IMR-90 (cell line): ENCODE data around the gene NPTX2.

Experiments used
- POLR2A ChIP-seq: IDR thresholded peaks from 2 replicates; pipeline ENCODE4 v1.6.1; 2012; ENCODE audit warnings: mild to moderate bottlenecking, low read depth, low read length
- SMC3 ChIP-seq: fragments of 150-350 bp; IDR thresholded peaks from 2 replicates; pipeline ENCODE4 v1.6.1; 2016; ENCODE audit warnings: low read depth, mild to moderate bottlenecking, antibody characterized with exemption, low read length, moderate library complexity
- TF ChIP-seq, protein P1 (sequence below): conservative IDR thresholded peaks from 2 replicates; pipeline ENCODE4 v1.5.1; 2012; ENCODE audit warnings: mild to moderate bottlenecking, low read depth, low read length, improper control_type of control experiment

DNA sequence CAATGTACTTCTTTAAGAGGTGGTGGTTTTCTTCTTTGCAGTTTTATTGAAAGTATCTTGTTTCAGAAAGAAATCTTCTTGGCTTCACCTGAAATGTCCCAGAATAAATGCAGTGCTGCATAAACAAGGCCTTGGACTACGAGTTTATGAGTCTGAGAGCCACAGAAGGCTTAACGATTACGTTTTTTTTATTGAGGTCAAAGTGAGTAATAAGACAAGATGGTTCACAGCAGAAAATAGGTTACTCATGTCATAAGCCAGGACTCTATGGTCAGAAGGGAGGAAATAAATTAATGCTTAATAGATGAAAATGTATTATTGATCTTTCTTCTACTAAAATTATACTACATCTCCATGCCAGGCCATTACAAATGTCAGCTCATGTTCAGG lies 13.7 kb upstream of the NPTX2 start:
- TF ChIP-seq, protein P1, sequence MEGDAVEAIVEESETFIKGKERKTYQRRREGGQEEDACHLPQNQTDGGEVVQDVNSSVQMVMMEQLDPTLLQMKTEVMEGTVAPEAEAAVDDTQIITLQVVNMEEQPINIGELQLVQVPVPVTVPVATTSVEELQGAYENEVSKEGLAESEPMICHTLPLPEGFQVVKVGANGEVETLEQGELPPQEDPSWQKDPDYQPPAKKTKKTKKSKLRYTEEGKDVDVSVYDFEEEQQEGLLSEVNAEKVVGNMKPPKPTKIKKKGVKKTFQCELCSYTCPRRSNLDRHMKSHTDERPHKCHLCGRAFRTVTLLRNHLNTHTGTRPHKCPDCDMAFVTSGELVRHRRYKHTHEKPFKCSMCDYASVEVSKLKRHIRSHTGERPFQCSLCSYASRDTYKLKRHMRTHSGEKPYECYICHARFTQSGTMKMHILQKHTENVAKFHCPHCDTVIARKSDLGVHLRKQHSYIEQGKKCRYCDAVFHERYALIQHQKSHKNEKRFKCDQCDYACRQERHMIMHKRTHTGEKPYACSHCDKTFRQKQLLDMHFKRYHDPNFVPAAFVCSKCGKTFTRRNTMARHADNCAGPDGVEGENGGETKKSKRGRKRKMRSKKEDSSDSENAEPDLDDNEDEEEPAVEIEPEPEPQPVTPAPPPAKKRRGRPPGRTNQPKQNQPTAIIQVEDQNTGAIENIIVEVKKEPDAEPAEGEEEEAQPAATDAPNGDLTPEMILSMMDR = no peak
- TF ChIP-seq SMC3 (no peak), POLR2A (no peak)
